Osteocyte (in vitro differentiated cells): Measurements from ENCODE around the gene CTAG1A. TPM values are rescaled to one million over a fixed set of nuclear protein-coding genes. Genes with fewer than 3 reads are reported as not detected.

Source experiments
- DNase-seq: peaks from one replicate; pipeline ENCODE4 v3.0.0; 2021; ENCODE audit warnings: mixed read lengths; ENCODE audit not compliant: unreplicated experiment; ENCODE audit errors: extremely low spot score
- H3K27ac Mint-ChIP-seq: one replicate; pipeline ENCODE4 v1.8.0; 2021; ENCODE audit warnings: mild to moderate bottlenecking, mixed read lengths; ENCODE audit not compliant: unreplicated experiment
- H3K27me3 Mint-ChIP-seq: one replicate; pipeline ENCODE4 v1.8.0; 2021; ENCODE audit warnings: mixed read lengths; ENCODE audit not compliant: unreplicated experiment
- H3K36me3 Mint-ChIP-seq: one replicate; pipeline ENCODE4 v1.8.0; 2021; ENCODE audit warnings: mixed read lengths; ENCODE audit not compliant: unreplicated experiment
- H3K4me1 Mint-ChIP-seq: one replicate; pipeline ENCODE4 v1.8.0; 2021; ENCODE audit warnings: mixed read lengths; ENCODE audit not compliant: unreplicated experiment
- H3K4me3 Mint-ChIP-seq: one replicate; pipeline ENCODE4 v1.8.0; 2021; ENCODE audit warnings: mild to moderate bottlenecking, moderate library complexity, mixed read lengths; ENCODE audit not compliant: unreplicated experiment
- H3K9me3 Mint-ChIP-seq: one replicate; pipeline ENCODE4 v1.8.0; 2021; ENCODE audit warnings: mixed read lengths; ENCODE audit not compliant: unreplicated experiment
- total RNA-seq: library from RNA; stranded (reverse); gene quantifications from 2 replicates; pipeline ENCODE4 v1.2.1, GENCODE V29; 2021
- TF ChIP-seq, protein P1 (sequence below): fragments of 200-600 bp; sonication (generic); IDR thresholded peaks from 2 replicates; pipeline ENCODE4 v1.5.0; 2021; ENCODE audit warnings: antibody characterized with exemption, mild to moderate bottlenecking, moderate library complexity

The CTAG1A gene
- total RNA-seq, 1 donor from 2014 or later, result not detected

GRCh38 chrX:154600759-154601374 is 15.9 kb downstream of the CTAG1A start:
- H3K27me3 Mint-ChIP-seq, result no peaks in the 10 kb centered on the region
- peak; percentile 67 for DNase-seq
- no peak overlapping the region for H3K27ac Mint-ChIP-seq
- H3K4me1 Mint-ChIP-seq, result peaks cover 45% of the 10 kb centered on the region
- TF ChIP-seq, protein P1, sequence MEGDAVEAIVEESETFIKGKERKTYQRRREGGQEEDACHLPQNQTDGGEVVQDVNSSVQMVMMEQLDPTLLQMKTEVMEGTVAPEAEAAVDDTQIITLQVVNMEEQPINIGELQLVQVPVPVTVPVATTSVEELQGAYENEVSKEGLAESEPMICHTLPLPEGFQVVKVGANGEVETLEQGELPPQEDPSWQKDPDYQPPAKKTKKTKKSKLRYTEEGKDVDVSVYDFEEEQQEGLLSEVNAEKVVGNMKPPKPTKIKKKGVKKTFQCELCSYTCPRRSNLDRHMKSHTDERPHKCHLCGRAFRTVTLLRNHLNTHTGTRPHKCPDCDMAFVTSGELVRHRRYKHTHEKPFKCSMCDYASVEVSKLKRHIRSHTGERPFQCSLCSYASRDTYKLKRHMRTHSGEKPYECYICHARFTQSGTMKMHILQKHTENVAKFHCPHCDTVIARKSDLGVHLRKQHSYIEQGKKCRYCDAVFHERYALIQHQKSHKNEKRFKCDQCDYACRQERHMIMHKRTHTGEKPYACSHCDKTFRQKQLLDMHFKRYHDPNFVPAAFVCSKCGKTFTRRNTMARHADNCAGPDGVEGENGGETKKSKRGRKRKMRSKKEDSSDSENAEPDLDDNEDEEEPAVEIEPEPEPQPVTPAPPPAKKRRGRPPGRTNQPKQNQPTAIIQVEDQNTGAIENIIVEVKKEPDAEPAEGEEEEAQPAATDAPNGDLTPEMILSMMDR, result no peak
- no peak overlapping the region for H3K4me3 Mint-ChIP-seq
- H3K36me3 Mint-ChIP-seq, result no peaks in the 10 kb centered on the region
- peaks cover 6% of the 10 kb centered on the region for H3K9me3 Mint-ChIP-seq

- TF ChIP-seq, protein P1, result no peak
These were observed 17.3 kb downstream of the CTAG1A start for GRCh38 chrX:154602226-154602625.

GRCh38 chrX:154602766-154603437 is 18.0 kb downstream of the CTAG1A start:
- H3K4me3 Mint-ChIP-seq, result no peak overlapping the region
- peaks cover 10% of the 10 kb centered on the region for H3K9me3 Mint-ChIP-seq
- peak; percentile 44 for DNase-seq
- no peaks in the 10 kb centered on the region for H3K27me3 Mint-ChIP-seq
- no peaks in the 10 kb centered on the region for H3K36me3 Mint-ChIP-seq
- TF ChIP-seq, protein P1, result no peak
- peaks cover 33% of the 10 kb centered on the region for H3K4me1 Mint-ChIP-seq
- no peak overlapping the region for H3K27ac Mint-ChIP-seq

More at GRCh38 chrX:154602226-154602625, 17.3 kb downstream of the CTAG1A start:
- peaks cover 33% of the 10 kb centered on the region for H3K4me1 Mint-ChIP-seq
- DNase-seq, result peak; percentile 70
- no peaks in the 10 kb centered on the region for H3K27me3 Mint-ChIP-seq
- no peaks in the 10 kb centered on the region for H3K36me3 Mint-ChIP-seq
- H3K9me3 Mint-ChIP-seq, result peaks cover 13% of the 10 kb centered on the region
- H3K4me3 Mint-ChIP-seq, result no peak overlapping the region
- no peak overlapping the region for H3K27ac Mint-ChIP-seq

DNA sequence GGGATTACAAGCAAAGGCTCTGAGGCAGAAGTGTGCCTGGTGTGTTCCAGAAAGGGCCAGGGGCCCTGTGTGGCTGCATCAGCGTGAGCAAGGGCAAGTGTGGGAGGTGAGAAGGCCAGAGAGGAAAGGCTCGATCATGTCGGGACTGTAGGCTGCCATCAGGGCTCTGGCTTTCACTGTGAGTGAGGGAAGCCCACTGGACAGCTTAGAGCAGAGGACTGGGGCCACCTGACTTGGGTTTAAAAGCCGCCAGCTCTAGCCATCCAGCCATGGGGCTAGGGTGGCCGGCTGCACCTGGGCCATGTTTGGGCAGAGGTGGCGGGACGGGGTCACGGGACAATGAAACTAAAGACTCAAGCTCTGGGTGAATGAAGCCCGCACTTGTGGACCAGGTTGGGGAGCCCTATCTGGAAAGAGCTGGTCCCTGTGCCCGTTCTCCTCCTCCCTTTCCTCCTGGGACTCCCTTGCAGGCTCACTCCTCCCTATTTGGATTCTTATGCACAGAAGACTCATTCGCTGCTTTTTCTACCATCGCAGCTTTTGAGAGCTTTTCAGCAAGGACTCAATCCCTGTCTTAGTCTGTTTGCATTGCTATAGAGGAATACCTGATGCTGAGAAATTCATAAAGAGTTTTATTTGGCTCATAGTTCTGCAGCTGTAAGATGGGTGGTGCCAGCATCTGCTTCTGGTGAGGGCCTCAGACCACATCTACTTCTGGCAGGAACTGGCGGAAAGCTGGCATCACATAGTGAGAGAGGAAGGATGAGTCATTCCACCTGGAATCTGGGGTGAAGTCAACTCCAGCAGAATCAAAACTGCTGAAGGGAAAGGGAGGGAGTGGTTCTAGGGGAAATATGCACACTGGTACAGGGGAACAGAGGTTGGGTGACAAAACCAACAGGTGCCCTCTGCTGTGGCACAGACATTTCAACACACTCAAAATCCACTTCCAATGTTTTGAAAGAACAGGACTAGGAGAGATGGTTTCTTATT is 18.8 kb downstream of the CTAG1A start:
- DNase-seq, result peak; percentile 84
- TF ChIP-seq, protein P1, result no peak
- Mint-ChIP-seq H3K4me1 (peaks cover 33% of the 10 kb centered on the region), H3K4me3 (no peak overlapping the region), H3K27me3 (no peaks in the 10 kb centered on the region), H3K9me3 (peaks cover 7% of the 10 kb centered on the region), H3K27ac (peak overlapping the region; percentile 68), H3K36me3 (no peaks in the 10 kb centered on the region)
